WTC11 (cell line): ENCODE measurements around the gene EVL. TPM values are rescaled to one million over a fixed set of nuclear protein-coding genes. Genes with fewer than 3 reads are reported as not detected.
A peak's percentile ranks its signal among the peaks of the same experiment; 100 is the strongest.

Experiments
- ATAC-seq: fragments of 200-7000 bp; cut with Tn5 transposase; 2 replicates; pipeline ENCODE4 v1.10.0; 2021; ENCODE audit warnings: mild to moderate bottlenecking, moderate library complexity
- CTCF ChIA-PET: fragments of 300-600 bp; sonication (Branson Sonifier 250); formaldehyde crosslinking; loops from one replicate; lab custom pipeline; 2021; ENCODE audit warnings: antibody characterized with exemption; lab: Charles Lee
- POLR2A ChIA-PET: fragments of 350-600 bp; sonication (Branson Sonifier 250); formaldehyde crosslinking; loops from one replicate; lab custom pipeline; 2021; ENCODE audit warnings: antibody characterized with exemption; lab: Charles Lee
- DNase-seq: peaks from one replicate; pipeline ENCODE4 v3.0.0; 2021; ENCODE audit warnings: low spot score
- H3K27ac Mint-ChIP-seq: 2 replicates; pipeline ENCODE4 v1.8.0; 2021; ENCODE audit warnings: mixed read lengths
- H3K27me3 Mint-ChIP-seq: 2 replicates; pipeline ENCODE4 v1.8.0; 2021; ENCODE audit warnings: low read depth, mild to moderate bottlenecking, moderate library complexity, mixed read lengths
- H3K36me3 Mint-ChIP-seq: 2 replicates; pipeline ENCODE4 v1.8.0; 2021; ENCODE audit warnings: mixed read lengths
- H3K4me1 Mint-ChIP-seq: 2 replicates; pipeline ENCODE4 v1.8.0; 2022; ENCODE audit warnings: mixed read lengths
- H3K4me3 Mint-ChIP-seq: 2 replicates; pipeline ENCODE4 v1.8.0; 2021; ENCODE audit warnings: mild to moderate bottlenecking, moderate library complexity, mixed read lengths
- H3K9me3 Mint-ChIP-seq: 2 replicates; pipeline ENCODE4 v1.8.0; 2021; ENCODE audit warnings: mixed read lengths
- AR ChIP-seq: fragments of 250-450 bp; sonication (Bioruptor Pico); IDR thresholded peaks from 2 replicates; pipeline ENCODE4 v1.9.0; 2021; ENCODE audit warnings: mild to moderate bottlenecking
- ATF2 ChIP-seq: sonication (generic); formaldehyde crosslinking; IDR thresholded peaks from 2 replicates; pipeline ENCODE4 v1.8.1; 2022; ENCODE audit warnings: low read depth, missing genetic modification reagents, borderline replicate concordance
- CREB1 ChIP-seq: sonication (generic); formaldehyde crosslinking; IDR thresholded peaks from 2 replicates; pipeline ENCODE4 v1.8.0; 2023; ENCODE audit warnings: mild to moderate bottlenecking, missing genetic modification reagents
- E2F5 ChIP-seq: sonication (generic); formaldehyde crosslinking; IDR thresholded peaks from 2 replicates; pipeline ENCODE4 v1.8.1; 2022; ENCODE audit warnings: mild to moderate bottlenecking, moderate library complexity, missing genetic modification reagents
- ELF4 ChIP-seq: sonication (generic); formaldehyde crosslinking; IDR thresholded peaks from 2 replicates; pipeline ENCODE4 v1.8.1; 2022; ENCODE audit warnings: low read depth, mild to moderate bottlenecking, moderate library complexity, missing genetic modification reagents
- FOXK1 ChIP-seq: sonication (generic); formaldehyde crosslinking; IDR thresholded peaks from 2 replicates; pipeline ENCODE4 v1.8.0; 2022; ENCODE audit warnings: mild to moderate bottlenecking, moderate library complexity, missing genetic modification reagents
- GTF2I ChIP-seq: fragments of 250-450 bp; sonication (Bioruptor Pico); conservative IDR thresholded peaks from 2 replicates; pipeline ENCODE4 v1.4.0; 2021; ENCODE audit warnings: mild to moderate bottlenecking
- MXD4 ChIP-seq: fragments of 250-450 bp; sonication (Bioruptor Pico); IDR thresholded peaks from 2 replicates; pipeline ENCODE4 v1.8.0; 2021; ENCODE audit warnings: mild to moderate bottlenecking, moderate library complexity, borderline replicate concordance
- MYBL2 ChIP-seq: sonication (generic); formaldehyde crosslinking; IDR thresholded peaks from 2 replicates; pipeline ENCODE4 v1.8.1; 2023; ENCODE audit warnings: mild to moderate bottlenecking, moderate library complexity, missing genetic modification reagents
- NFATC4 ChIP-seq: fragments of 250-450 bp; sonication (Bioruptor Pico); IDR thresholded peaks from 2 replicates; pipeline ENCODE4 v1.9.0; 2021; ENCODE audit warnings: mild to moderate bottlenecking
- NR3C1 ChIP-seq: sonication (generic); formaldehyde crosslinking; conservative IDR thresholded peaks from 2 replicates; pipeline ENCODE4 v1.8.1; 2023; ENCODE audit warnings: low read depth, mild to moderate bottlenecking, missing genetic modification reagents
- OVOL2 ChIP-seq: fragments of 250-450 bp; sonication (Bioruptor Pico); IDR thresholded peaks from 2 replicates; pipeline ENCODE4 v1.9.0; 2021; ENCODE audit warnings: mild to moderate bottlenecking, borderline replicate concordance
- PREB ChIP-seq: sonication (generic); formaldehyde crosslinking; IDR thresholded peaks from 2 replicates; pipeline ENCODE4 v1.8.1; 2022; ENCODE audit warnings: mild to moderate bottlenecking, missing genetic modification reagents, moderate library complexity, borderline replicate concordance
- RELA ChIP-seq: sonication (generic); formaldehyde crosslinking; IDR thresholded peaks from 2 replicates; pipeline ENCODE4 v1.8.1; 2022; ENCODE audit warnings: missing genetic modification reagents, mild to moderate bottlenecking, borderline replicate concordance
- SMAD3 ChIP-seq: sonication (generic); formaldehyde crosslinking; IDR thresholded peaks from 2 replicates; pipeline ENCODE4 v1.8.0; 2022; ENCODE audit warnings: missing genetic modification reagents, mild to moderate bottlenecking, borderline replicate concordance
- TCF7 ChIP-seq: sonication (generic); formaldehyde crosslinking; IDR thresholded peaks from 2 replicates; pipeline ENCODE4 v1.8.0; 2022; ENCODE audit warnings: mild to moderate bottlenecking, low read depth, missing genetic modification reagents, moderate library complexity
- TEAD4 ChIP-seq: sonication (generic); formaldehyde crosslinking; IDR thresholded peaks from 2 replicates; pipeline ENCODE4 v1.8.0; 2022; ENCODE audit warnings: mild to moderate bottlenecking, missing genetic modification reagents
- ZNF263 ChIP-seq: sonication (generic); formaldehyde crosslinking; IDR thresholded peaks from 2 replicates; pipeline ENCODE4 v1.8.1; 2022; ENCODE audit warnings: low read depth, mild to moderate bottlenecking, moderate library complexity, missing genetic modification reagents
- ZNF396 ChIP-seq: fragments of 250-450 bp; sonication (Bioruptor Pico); IDR thresholded peaks from 2 replicates; pipeline ENCODE4 v1.8.0; 2021; ENCODE audit warnings: mild to moderate bottlenecking, moderate library complexity, borderline replicate concordance
- ZNF423 ChIP-seq: fragments of 250-450 bp; sonication (Bioruptor Pico); IDR thresholded peaks from 2 replicates; pipeline ENCODE4 v2.1.2; 2022; ENCODE audit warnings: mild to moderate bottlenecking, moderate library complexity
- total RNA-seq: library from RNA; stranded (reverse); gene quantifications from 3 replicates; pipeline ENCODE4 v1.2.3, GENCODE V29; 2021

The EVL gene
- total RNA-seq, 1 experiment from 2014 or later: 60.8 TPM

GRCh38 chr14:100191584-100192249, 126.5 kb downstream of the EVL start:
- Mint-ChIP-seq H3K4me1 (peaks cover 11% of the 10 kb centered on the region), H3K4me3 (no peak overlapping the region), H3K36me3 (peaks cover 5% of the 10 kb centered on the region), H3K27me3 (peaks cover 3% of the 10 kb centered on the region; the same call in 1 of the 2 replicates), H3K27ac (no peak overlapping the region), H3K9me3 (peaks cover 6% of the 10 kb centered on the region)
- ATAC-seq: no peak
- CTCF ChIA-PET: interaction anchor here (1.1 to 4.3 kb wide), 15 partner anchors 13 to 731 kb away, joined by 3 to 67 read pairs (median 9); partner anchors contain the start of gene DEGS2
- POLR2A ChIA-PET: no interaction called here
- DNase-seq: no peak
- no peak for TF ChIP-seq TCF7
- TF ChIP-seq NFATC4 (CRISPR knock-in tag): no peak
- no peak for TF ChIP-seq NR3C1 (CRISPR knock-in tag)

- peaks cover 3% of the 10 kb centered on the region; the same call in 1 of the 2 replicates for H3K27me3 Mint-ChIP-seq
- H3K27ac Mint-ChIP-seq: peak overlapping the region; percentile 36; the same call in 1 of the 2 replicates
Measured at GRCh38 chr14:100192250-100192671, 127.0 kb downstream of the EVL start.

GRCh38 chr14:100192672-100193416, 127.6 kb downstream of the EVL start:
- POLR2A ChIA-PET: interaction anchor here (0.6 to 1.3 kb wide), 3 partner anchors 19 to 29 kb away, joined by 3 to 5 read pairs (median 3); no protein-coding TSS in a partner anchor
- H3K27ac Mint-ChIP-seq: peak overlapping the region; percentile 89; the same call in 1 of the 2 replicates
- TF ChIP-seq TEAD4 (CRISPR knock-in tag) (no peak), CREB1 (0 out of 2 replicates have a peak, but pooled peaks have one; percentile 31), NFATC4 (CRISPR knock-in tag) (no peak), SMAD3 (CRISPR knock-in tag) (0 out of 2 replicates have a peak, but pooled peaks have one; percentile 20), TCF7 (no peak), MYBL2 (CRISPR knock-in tag) (0 out of 2 replicates have a peak, but pooled peaks have one; percentile 50), ZNF263 (CRISPR knock-in tag) (no peak), RELA (CRISPR knock-in tag) (no peak), ZNF396 (CRISPR knock-in tag) (no peak), ZNF423 (CRISPR knock-in tag) (peak; percentile 98), MXD4 (CRISPR knock-in tag) (no peak), GTF2I (CRISPR knock-in tag) (no peak), ATF2 (CRISPR knock-in tag) (no peak), FOXK1 (CRISPR knock-in tag) (peak; percentile 63; the same call in 1 of the 2 replicates), OVOL2 (CRISPR knock-in tag) (no peak), ELF4 (no peak), AR (CRISPR knock-in tag) (no peak)

More at GRCh38 chr14:100192250-100192671, 127.0 kb downstream of the EVL start:
- H3K36me3 Mint-ChIP-seq: peaks cover 5% of the 10 kb centered on the region
- H3K4me3 Mint-ChIP-seq: peak overlapping the region; percentile 43
- ATAC-seq: no peak
- no peak for DNase-seq
- H3K4me1 Mint-ChIP-seq: peaks cover 11% of the 10 kb centered on the region
- peaks cover 6% of the 10 kb centered on the region for H3K9me3 Mint-ChIP-seq
- CTCF ChIA-PET: interaction anchor here (0.6 to 4.3 kb wide), 51 partner anchors 8 to 732 kb away, joined by 3 to 67 read pairs (median 5); partner anchors contain the start of gene DEGS2
- TF ChIP-seq PREB (CRISPR knock-in tag) (no peak), E2F5 (CRISPR knock-in tag) (no peak)
- POLR2A ChIA-PET: interaction anchor here (1.1 to 1.3 kb wide), 2 partner anchors 20 to 30 kb away, joined by 3 to 5 read pairs; no protein-coding TSS in a partner anchor

More at GRCh38 chr14:100192672-100193416, 127.6 kb downstream of the EVL start:
- CTCF ChIA-PET: interaction anchor here (0.6 to 4.3 kb wide), 64 partner anchors 9 to 732 kb away, joined by 3 to 67 read pairs (median 4); partner anchors contain the start of genes CCNK, DEGS2 and SETD3
- peaks cover 6% of the 10 kb centered on the region for H3K9me3 Mint-ChIP-seq
- DNase-seq (peak; percentile 100), ATAC-seq (peak; percentile 99)
- H3K27me3 Mint-ChIP-seq: peaks cover 3% of the 10 kb centered on the region; the same call in 1 of the 2 replicates
- H3K4me1 Mint-ChIP-seq: peaks cover 11% of the 10 kb centered on the region
- peaks cover 5% of the 10 kb centered on the region for H3K36me3 Mint-ChIP-seq
- H3K4me3 Mint-ChIP-seq: peak overlapping the region; percentile 43
